ENCODE measurements around the gene L3MBTL1.
A peak's percentile ranks its signal among the peaks of the same experiment; 100 is the strongest.

L3MBTL1 gene

DNA sequence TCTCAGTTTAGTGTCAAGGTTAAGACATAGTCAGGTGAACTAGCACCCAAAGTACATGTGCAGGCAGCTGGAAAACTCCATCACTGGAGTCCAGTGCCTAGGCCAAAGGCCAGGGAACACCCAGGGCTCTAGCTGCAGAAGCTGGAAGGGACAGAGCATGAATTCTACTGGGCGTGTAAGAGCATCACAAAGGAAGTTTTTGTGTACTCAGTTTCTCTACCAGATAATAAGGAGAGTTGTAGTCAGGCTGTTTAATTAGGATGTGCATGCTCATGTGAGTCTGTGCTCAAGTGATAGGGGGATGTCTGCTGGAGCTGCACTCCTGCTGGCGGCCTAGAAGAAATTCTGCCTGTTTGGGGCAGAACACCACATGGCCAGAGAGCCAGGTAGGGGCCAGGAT, 8.1 kb downstream of the L3MBTL1 start:
- Histone ChIP-seq H3K9me2 (replicated peaks; ENCODE audit: insufficient read depth, low read length) (no peaks in the 10 kb centered on the region), H3K36me3 (replicated peaks; ENCODE audit: insufficient read depth, low read length) (no peaks in the 10 kb centered on the region), H3K9ac (ENCODE audit: low read length) (no peak overlapping the region), H3K79me2 (ENCODE audit: low read length) (no peaks in the 10 kb centered on the region), H2AFZ (ENCODE audit: low read length) (no peak overlapping the region), H3K4me2 (ENCODE audit: low read depth, low read length) (peak overlapping the region; percentile 64; the same call in 1 of the 2 replicates), H3F3A (ENCODE audit: insufficient read depth, low read length) (no peaks in the 10 kb centered on the region), H4K20me1 (ENCODE audit: insufficient read depth, low read length) (no peaks in the 10 kb centered on the region), H3K27ac (ENCODE audit: low read length) (no peak overlapping the region), H3K4me3 (ENCODE audit: low read length) (peak overlapping the region; percentile 77; the same call in 1 of the 2 replicates), H3K27me3 (replicated peaks; ENCODE audit: insufficient read depth, low read length) (no peaks in the 10 kb centered on the region), H3K9me3 (replicated peaks; ENCODE audit: insufficient read depth, low read length) (no peaks in the 10 kb centered on the region), H3K4me1 (ENCODE audit: low read length) (no peaks in the 10 kb centered on the region)
- no peak for DNase-seq
- TF ChIP-seq, protein P1, sequence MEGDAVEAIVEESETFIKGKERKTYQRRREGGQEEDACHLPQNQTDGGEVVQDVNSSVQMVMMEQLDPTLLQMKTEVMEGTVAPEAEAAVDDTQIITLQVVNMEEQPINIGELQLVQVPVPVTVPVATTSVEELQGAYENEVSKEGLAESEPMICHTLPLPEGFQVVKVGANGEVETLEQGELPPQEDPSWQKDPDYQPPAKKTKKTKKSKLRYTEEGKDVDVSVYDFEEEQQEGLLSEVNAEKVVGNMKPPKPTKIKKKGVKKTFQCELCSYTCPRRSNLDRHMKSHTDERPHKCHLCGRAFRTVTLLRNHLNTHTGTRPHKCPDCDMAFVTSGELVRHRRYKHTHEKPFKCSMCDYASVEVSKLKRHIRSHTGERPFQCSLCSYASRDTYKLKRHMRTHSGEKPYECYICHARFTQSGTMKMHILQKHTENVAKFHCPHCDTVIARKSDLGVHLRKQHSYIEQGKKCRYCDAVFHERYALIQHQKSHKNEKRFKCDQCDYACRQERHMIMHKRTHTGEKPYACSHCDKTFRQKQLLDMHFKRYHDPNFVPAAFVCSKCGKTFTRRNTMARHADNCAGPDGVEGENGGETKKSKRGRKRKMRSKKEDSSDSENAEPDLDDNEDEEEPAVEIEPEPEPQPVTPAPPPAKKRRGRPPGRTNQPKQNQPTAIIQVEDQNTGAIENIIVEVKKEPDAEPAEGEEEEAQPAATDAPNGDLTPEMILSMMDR (IDR thresholded peaks at IDR 0.05; ENCODE audit: low read length): no peak
- TF ChIP-seq EZH2 (optimal IDR thresholded peaks at IDR 0.05; ENCODE audit: low read depth, low read length) (no peak), EZH2phosphoT487 (IDR thresholded peaks at IDR 0.05; ENCODE audit: low read length) (no peak)

DNA sequence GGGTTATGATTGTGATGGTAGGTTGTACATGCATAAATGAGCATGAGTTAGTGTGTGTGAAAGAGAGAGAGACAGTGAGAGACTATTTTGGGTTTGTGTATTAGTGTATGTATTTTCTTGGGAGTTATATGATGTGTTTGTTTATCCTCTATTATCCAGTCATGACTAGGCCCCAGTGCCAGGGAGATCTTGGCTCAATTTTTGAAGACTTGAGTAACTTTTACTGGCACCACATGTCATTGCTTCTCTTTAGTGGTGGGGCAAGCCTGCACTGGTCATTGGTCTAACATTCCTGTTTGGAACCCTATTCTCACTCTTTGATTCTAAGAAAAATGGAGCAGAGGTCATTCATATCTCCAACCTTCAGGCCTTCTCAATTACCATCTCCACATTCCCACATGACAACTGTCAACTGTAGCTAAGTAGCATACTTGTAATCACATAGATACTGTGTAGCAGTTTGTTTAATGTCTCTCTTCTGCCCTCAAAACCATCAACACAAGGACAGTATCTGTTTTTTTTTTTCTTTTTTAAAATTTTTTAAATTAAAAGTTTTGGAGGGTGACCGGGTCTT, 8.8 kb downstream of the L3MBTL1 start:
- TF ChIP-seq, protein P1 (IDR thresholded peaks at IDR 0.05; ENCODE audit: low read length): no peak
- TF ChIP-seq EZH2phosphoT487 (IDR thresholded peaks at IDR 0.05; ENCODE audit: low read length) (no peak), EZH2 (optimal IDR thresholded peaks at IDR 0.05; ENCODE audit: low read depth, low read length) (no peak)
- Histone ChIP-seq H3K27ac (ENCODE audit: low read length) (no peak overlapping the region), H3K27me3 (replicated peaks; ENCODE audit: insufficient read depth, low read length) (no peaks in the 10 kb centered on the region), H3F3A (ENCODE audit: insufficient read depth, low read length) (no peaks in the 10 kb centered on the region), H3K4me3 (ENCODE audit: low read length) (no peak overlapping the region), H3K79me2 (ENCODE audit: low read length) (no peaks in the 10 kb centered on the region), H3K4me1 (ENCODE audit: low read length) (no peaks in the 10 kb centered on the region), H3K36me3 (replicated peaks; ENCODE audit: insufficient read depth, low read length) (no peaks in the 10 kb centered on the region), H3K9ac (ENCODE audit: low read length) (no peak overlapping the region), H3K4me2 (ENCODE audit: low read depth, low read length) (0 out of 2 replicates have a peak overlapping the region, but pooled peaks have one; percentile 64), H3K9me2 (replicated peaks; ENCODE audit: insufficient read depth, low read length) (no peaks in the 10 kb centered on the region), H2AFZ (ENCODE audit: low read length) (no peak overlapping the region), H3K9me3 (replicated peaks; ENCODE audit: insufficient read depth, low read length) (no peaks in the 10 kb centered on the region), H4K20me1 (ENCODE audit: insufficient read depth, low read length) (no peaks in the 10 kb centered on the region)
- DNase-seq: no peak

DNA sequence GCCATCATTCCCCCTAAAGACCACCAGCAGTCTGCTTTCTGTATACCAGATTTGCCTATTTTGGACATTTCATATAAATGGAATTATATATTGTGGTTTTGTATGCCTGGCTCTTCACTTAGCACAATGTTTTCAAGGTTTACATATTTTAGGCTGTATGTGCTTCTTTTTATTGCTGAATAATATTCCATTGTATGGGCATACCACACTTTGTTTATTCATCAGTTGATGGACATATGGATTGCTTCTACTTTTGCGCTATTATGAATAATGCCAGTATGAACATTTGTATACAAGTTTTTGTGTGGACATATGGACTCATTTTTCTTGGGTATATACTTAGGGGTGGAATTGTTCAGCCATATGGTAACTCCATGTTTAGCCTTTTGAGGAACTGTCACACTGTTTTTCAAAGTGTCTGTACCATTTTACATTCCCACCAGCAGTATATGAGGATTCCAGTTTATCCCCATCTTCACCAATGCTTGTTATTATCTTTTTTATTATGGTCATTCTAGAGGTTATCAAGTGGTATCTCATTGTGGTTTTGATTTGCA, 12.7 kb downstream of the L3MBTL1 start:
- Histone ChIP-seq H3K4me2 (ENCODE audit: low read depth, low read length) (no peak overlapping the region), H3K36me3 (replicated peaks; ENCODE audit: insufficient read depth, low read length) (no peaks in the 10 kb centered on the region), H3K4me1 (ENCODE audit: low read length) (no peaks in the 10 kb centered on the region), H2AFZ (ENCODE audit: low read length) (no peak overlapping the region), H3F3A (ENCODE audit: insufficient read depth, low read length) (no peaks in the 10 kb centered on the region), H3K27ac (ENCODE audit: low read length) (no peak overlapping the region), H3K27me3 (replicated peaks; ENCODE audit: insufficient read depth, low read length) (no peaks in the 10 kb centered on the region), H4K20me1 (ENCODE audit: insufficient read depth, low read length) (no peaks in the 10 kb centered on the region), H3K9me2 (replicated peaks; ENCODE audit: insufficient read depth, low read length) (no peaks in the 10 kb centered on the region), H3K4me3 (ENCODE audit: low read length) (no peak overlapping the region), H3K9me3 (replicated peaks; ENCODE audit: insufficient read depth, low read length) (no peaks in the 10 kb centered on the region), H3K79me2 (ENCODE audit: low read length) (no peaks in the 10 kb centered on the region), H3K9ac (ENCODE audit: low read length) (no peak overlapping the region)
- no peak for TF ChIP-seq EZH2 (optimal IDR thresholded peaks at IDR 0.05; ENCODE audit: low read depth, low read length)
- no peak for TF ChIP-seq EZH2phosphoT487 (IDR thresholded peaks at IDR 0.05; ENCODE audit: low read length)
- TF ChIP-seq, protein P1 (IDR thresholded peaks at IDR 0.05; ENCODE audit: low read length): no peak
- no peak for DNase-seq
